Mesothelial cell of epicardium (in vitro differentiated cells): ENCODE data around the gene UQCRC2. TPM values are rescaled to one million over a fixed set of nuclear protein-coding genes. Genes with fewer than 3 reads are reported as not detected.

Source experiments
- DNase-seq, 2 experiments: peaks; one replicate each; pipeline ENCODE4 v3.0.0; 2021; ENCODE audit warnings: low spot score in 2 of 2; ENCODE audit not compliant: unreplicated experiment in 2 of 2
- H3K27ac Mint-ChIP-seq: 2 replicates; pipeline ENCODE4 v1.8.0; 2021; ENCODE audit warnings: mixed read lengths
- H3K27me3 Mint-ChIP-seq: 2 replicates; pipeline ENCODE4 v1.8.0; 2021; ENCODE audit warnings: low read depth, mixed read lengths
- H3K36me3 Mint-ChIP-seq: 2 replicates; pipeline ENCODE4 v1.8.0; 2021; ENCODE audit warnings: mixed read lengths
- H3K4me1 Mint-ChIP-seq: 2 replicates; pipeline ENCODE4 v1.8.0; 2021; ENCODE audit warnings: mixed read lengths
- H3K4me3 Mint-ChIP-seq: 2 replicates; pipeline ENCODE4 v1.8.0; 2021; ENCODE audit warnings: mild to moderate bottlenecking, moderate library complexity, mixed read lengths
- H3K9me3 Mint-ChIP-seq: 2 replicates; pipeline ENCODE4 v1.8.0; 2021; ENCODE audit warnings: mixed read lengths
- total RNA-seq: library from RNA; stranded (reverse); gene quantifications from 3 replicates; pipeline ENCODE4 v1.2.1, GENCODE V29; 2021
- TF ChIP-seq, protein P1 (sequence below): fragments of 200-600 bp; sonication (generic); IDR thresholded peaks from one replicate; pipeline ENCODE4 v1.5.0; 2021; ENCODE audit warnings: antibody characterized with exemption; ENCODE audit not compliant: unreplicated experiment

The UQCRC2 gene
- total RNA-seq, 1 donor from 2014 or later, result 199 TPM

DNA sequence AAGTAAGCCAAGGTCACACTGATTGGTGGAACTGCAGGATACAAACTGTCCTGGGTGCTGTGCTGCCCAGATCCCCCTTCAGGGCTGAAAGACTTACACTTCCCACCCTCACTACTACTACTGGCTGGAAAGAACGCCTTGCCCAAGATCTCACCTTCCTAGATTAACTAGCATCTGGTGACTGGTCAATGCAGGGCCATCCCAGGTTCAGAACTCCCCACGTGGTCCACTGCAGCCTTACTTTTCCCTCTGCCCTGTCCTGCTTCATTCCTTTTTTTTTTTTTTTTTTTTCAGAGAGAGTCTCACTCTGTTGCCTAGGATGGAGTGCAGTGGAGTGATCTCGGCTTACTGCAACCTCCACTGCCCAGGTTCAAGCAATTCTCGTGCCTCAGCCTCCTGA lies 50.0 kb downstream of the UQCRC2 start:
- no peaks in the 10 kb centered on the region for H3K9me3 Mint-ChIP-seq
- H3K4me1 Mint-ChIP-seq, result peaks cover 15% of the 10 kb centered on the region
- H3K4me3 Mint-ChIP-seq, result no peak overlapping the region
- no peak for DNase-seq
- no peak overlapping the region for H3K27ac Mint-ChIP-seq
- H3K36me3 Mint-ChIP-seq, result no peaks in the 10 kb centered on the region
- H3K27me3 Mint-ChIP-seq, result peaks cover 34% of the 10 kb centered on the region
- TF ChIP-seq, protein P1, sequence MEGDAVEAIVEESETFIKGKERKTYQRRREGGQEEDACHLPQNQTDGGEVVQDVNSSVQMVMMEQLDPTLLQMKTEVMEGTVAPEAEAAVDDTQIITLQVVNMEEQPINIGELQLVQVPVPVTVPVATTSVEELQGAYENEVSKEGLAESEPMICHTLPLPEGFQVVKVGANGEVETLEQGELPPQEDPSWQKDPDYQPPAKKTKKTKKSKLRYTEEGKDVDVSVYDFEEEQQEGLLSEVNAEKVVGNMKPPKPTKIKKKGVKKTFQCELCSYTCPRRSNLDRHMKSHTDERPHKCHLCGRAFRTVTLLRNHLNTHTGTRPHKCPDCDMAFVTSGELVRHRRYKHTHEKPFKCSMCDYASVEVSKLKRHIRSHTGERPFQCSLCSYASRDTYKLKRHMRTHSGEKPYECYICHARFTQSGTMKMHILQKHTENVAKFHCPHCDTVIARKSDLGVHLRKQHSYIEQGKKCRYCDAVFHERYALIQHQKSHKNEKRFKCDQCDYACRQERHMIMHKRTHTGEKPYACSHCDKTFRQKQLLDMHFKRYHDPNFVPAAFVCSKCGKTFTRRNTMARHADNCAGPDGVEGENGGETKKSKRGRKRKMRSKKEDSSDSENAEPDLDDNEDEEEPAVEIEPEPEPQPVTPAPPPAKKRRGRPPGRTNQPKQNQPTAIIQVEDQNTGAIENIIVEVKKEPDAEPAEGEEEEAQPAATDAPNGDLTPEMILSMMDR, result no peak

DNA sequence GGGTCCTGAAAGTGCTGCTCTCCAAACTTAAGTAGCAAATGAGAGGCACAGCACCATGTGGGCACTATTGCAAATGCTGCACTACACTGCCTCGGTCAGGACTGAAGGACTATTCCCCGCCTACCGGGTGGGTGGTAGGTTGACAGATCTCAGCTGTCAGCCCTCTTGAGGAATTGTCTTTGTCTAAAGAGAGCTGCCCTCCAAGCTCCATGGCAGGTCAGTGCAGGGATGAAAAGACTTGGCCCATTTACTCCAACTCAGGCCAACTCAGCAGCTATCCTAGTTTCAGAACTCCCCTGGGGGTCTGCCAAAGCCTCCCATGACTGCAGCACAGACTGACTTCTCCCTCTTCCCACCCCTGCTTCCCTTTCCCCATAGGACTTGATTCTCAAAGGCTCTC lies 51.2 kb downstream of the UQCRC2 start:
- TF ChIP-seq, protein P1, result no peak
- no peaks in the 10 kb centered on the region for H3K9me3 Mint-ChIP-seq
- peaks cover 18% of the 10 kb centered on the region for H3K4me1 Mint-ChIP-seq
- H3K4me3 Mint-ChIP-seq, result no peak overlapping the region
- H3K27me3 Mint-ChIP-seq, result peaks cover 34% of the 10 kb centered on the region
- DNase-seq, result no peak
- no peak overlapping the region for H3K27ac Mint-ChIP-seq
- H3K36me3 Mint-ChIP-seq, result no peaks in the 10 kb centered on the region

DNA sequence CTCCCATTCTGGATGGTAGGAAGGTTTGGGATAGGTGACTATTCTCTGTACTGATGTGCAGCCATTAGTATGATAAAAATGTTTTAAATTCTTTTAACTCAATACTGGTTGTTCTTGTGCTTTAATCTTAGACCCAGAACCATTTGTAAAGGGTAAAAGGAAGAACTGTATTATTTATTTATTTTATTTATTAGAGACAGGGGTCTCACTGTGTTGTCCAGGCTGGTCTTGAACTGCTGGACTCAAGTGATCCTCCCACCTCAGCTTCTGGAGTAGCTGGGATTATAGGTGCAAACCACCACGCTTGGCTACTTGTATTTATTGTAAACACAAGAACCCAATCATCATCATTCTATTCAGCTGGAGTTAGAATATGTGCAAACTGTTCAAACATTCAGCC lies 52.6 kb downstream of the UQCRC2 start:
- no peaks in the 10 kb centered on the region for H3K36me3 Mint-ChIP-seq
- H3K4me1 Mint-ChIP-seq, result peaks cover 22% of the 10 kb centered on the region
- peaks cover 32% of the 10 kb centered on the region for H3K27me3 Mint-ChIP-seq
- TF ChIP-seq, protein P1, result no peak
- H3K27ac Mint-ChIP-seq, result no peak overlapping the region
- no peak for DNase-seq
- no peaks in the 10 kb centered on the region for H3K9me3 Mint-ChIP-seq
- H3K4me3 Mint-ChIP-seq, result no peak overlapping the region

DNA sequence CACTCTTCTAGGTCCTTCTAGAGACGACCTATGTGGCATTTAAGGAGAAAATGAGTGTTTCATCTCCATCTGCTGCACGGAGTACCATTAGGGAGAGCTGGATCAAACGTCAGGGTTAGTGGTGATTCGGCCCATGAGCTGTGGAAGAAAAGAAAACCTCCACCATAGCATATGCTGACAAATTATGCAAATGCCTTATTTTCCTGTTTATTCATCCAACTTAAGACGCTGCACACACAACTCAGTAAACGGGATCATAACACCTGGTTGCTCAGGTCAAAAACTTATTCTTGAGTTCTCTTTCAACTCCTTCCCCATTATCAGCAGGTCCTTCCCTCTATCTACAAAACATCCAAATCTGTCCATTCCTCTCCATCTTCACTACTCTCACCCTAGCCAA lies 53.5 kb downstream of the UQCRC2 start:
- Mint-ChIP-seq H3K4me3 (peak overlapping the region; percentile 86), H3K4me1 (peaks cover 16% of the 10 kb centered on the region), H3K36me3 (no peaks in the 10 kb centered on the region), H3K27ac (no peak overlapping the region), H3K27me3 (peaks cover 26% of the 10 kb centered on the region), H3K9me3 (no peaks in the 10 kb centered on the region)
- TF ChIP-seq, protein P1, result no peak
- no peak for DNase-seq

DNA sequence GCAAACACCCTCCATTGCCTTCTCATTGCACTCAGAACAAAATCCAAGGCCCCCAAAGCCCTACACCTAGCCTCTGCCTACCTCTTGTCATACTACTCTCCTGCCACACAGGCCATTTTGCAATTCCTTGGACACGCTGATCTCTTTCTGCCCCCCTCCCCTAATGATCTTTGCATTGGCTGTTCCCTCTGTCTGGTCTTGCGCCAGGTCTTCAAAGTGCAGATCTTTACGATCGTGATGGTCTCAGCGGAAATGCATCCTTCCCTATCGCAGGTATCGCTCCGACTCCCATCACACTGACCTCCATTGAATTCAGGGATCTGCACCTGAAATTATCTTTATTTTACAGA lies 54.0 kb downstream of the UQCRC2 start:
- peaks cover 16% of the 10 kb centered on the region for H3K4me1 Mint-ChIP-seq
- no peaks in the 10 kb centered on the region for H3K9me3 Mint-ChIP-seq
- no peaks in the 10 kb centered on the region for H3K36me3 Mint-ChIP-seq
- H3K27ac Mint-ChIP-seq, result peak overlapping the region; percentile 75
- peak overlapping the region; percentile 86 for H3K4me3 Mint-ChIP-seq
- peaks cover 26% of the 10 kb centered on the region for H3K27me3 Mint-ChIP-seq
- no peak for DNase-seq
- TF ChIP-seq, protein P1, result no peak
